Measurements from ENCODE around the gene PDCL2. TPM values are rescaled to one million over a fixed set of nuclear protein-coding genes. Genes with fewer than 3 reads are reported as not detected.

Gene PDCL2, protein sequence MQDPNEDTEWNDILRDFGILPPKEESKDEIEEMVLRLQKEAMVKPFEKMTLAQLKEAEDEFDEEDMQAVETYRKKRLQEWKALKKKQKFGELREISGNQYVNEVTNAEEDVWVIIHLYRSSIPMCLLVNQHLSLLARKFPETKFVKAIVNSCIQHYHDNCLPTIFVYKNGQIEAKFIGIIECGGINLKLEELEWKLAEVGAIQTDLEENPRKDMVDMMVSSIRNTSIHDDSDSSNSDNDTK
- not detected for total RNA-seq

- no peak within 1 kb of the TSS for H3K4me3 ChIP-seq
These were observed at the start of gene PDCL2 for GRCh38 chr4:55592014-55592413. TSS of gene PDCL2 (minus strand) at chr4:55592245. CDS start at chr4:55592109, 136 bp downstream.

DNA sequence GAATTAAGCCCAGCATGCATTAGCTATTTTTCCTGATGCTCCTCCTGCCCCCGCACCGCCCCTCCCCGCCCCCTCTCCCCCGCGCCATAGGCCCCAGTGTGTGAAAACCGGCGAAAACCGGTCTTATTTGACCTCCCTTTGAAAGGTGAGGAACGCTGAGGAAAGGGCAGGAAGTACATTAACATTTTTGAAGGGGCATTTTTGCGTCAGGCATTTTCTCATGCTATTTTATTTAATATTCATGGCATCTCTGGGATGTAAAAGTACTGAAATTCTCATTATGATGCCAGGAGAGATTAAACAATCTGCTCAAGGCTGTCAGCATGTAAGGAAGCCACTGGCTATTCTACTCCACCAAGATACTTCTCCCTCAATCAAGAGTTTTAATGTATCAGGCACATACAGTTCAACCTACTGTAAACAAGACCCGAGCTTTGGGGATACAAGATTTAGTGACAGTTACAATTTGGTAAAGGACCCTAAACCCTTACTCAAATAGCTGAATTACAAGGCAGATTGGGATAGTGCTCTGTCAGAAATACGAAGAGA, 45.3 kb upstream of the PDCL2 start:
- H3K27me3 ChIP-seq (replicated peaks; ENCODE audit: insufficient read depth), result no peaks in the 10 kb centered on the region
- DNase-seq (ENCODE audit: low spot score) (no peak), ATAC-seq (ENCODE audit: insufficient number of reproducible peaks, low FRiP score, low read depth) (no peak)
- TF ChIP-seq CTCF (IDR thresholded peaks at IDR 0.05), result no peak
- no peak overlapping the region for H3K27ac ChIP-seq
- H3K36me3 ChIP-seq, result no peaks in the 10 kb centered on the region
- H3K4me1 ChIP-seq (ENCODE audit: control insufficient read depth in 1 of 2, low read depth in 2 of 2), result peaks cover 13 to 20% of the 10 kb centered on the region in 2 donors
- no peaks in the 10 kb centered on the region for H3K9me3 ChIP-seq
- H3K4me3 ChIP-seq, result no peak overlapping the region

More at GRCh38 chr4:55592014-55592413, at the start of gene PDCL2:
- DNase-seq (ENCODE audit: low spot score) (no peak), ATAC-seq (ENCODE audit: insufficient number of reproducible peaks, low FRiP score, low read depth) (no peak)
- H3K36me3 ChIP-seq, result no peaks in the 10 kb centered on the region
- TF ChIP-seq CTCF (IDR thresholded peaks at IDR 0.05), result no peak
- no peaks in the 10 kb centered on the region for H3K27me3 ChIP-seq (replicated peaks; ENCODE audit: insufficient read depth)
- H3K9me3 ChIP-seq, result no peaks in the 10 kb centered on the region
- H3K27ac ChIP-seq, result no peak within 1 kb of the TSS
- H3K4me1 ChIP-seq (ENCODE audit: control insufficient read depth in 1 of 2, low read depth in 2 of 2), result no peaks in the 10 kb centered on the region

DNA sequence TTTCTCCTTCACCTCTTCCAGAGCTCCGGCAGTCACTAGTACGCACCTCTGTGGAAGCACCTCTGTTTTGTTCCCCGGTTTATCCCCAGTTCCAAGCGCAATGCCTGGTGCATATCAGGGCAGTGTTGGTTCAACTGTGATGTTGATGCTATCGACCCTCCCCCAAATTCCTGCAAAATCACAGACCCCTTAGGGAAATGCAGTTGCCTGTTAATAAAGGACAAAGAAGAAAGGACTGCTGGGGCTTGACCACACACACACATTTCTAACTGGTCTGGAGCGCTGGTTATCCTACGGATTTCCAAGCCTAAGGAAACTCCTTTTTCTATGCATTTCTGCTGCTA, 44.6 kb upstream of the PDCL2 start:
- TF ChIP-seq CTCF (IDR thresholded peaks at IDR 0.05), result no peak
- DNase-seq (ENCODE audit: low spot score) (no peak), ATAC-seq (ENCODE audit: insufficient number of reproducible peaks, low FRiP score, low read depth) (peak; percentile 25)
- no peaks in the 10 kb centered on the region for H3K27me3 ChIP-seq (replicated peaks; ENCODE audit: insufficient read depth)
- no peaks in the 10 kb centered on the region for H3K9me3 ChIP-seq
- H3K27ac ChIP-seq, result no peak overlapping the region
- peak overlapping the region; percentile 71 for H3K4me3 ChIP-seq
- H3K4me1 ChIP-seq (ENCODE audit: control insufficient read depth in 1 of 2, low read depth in 2 of 2), result peaks cover 13 to 20% of the 10 kb centered on the region in 2 donors
- H3K36me3 ChIP-seq, result no peaks in the 10 kb centered on the region

GRCh38 chr4:55635741-55636655, 44.0 kb upstream of the PDCL2 start, which contains the start of gene NMU:
TSS of gene NMU (minus strand) at chr4:55636298. CDS start at chr4:55636192, 106 bp downstream.
- Histone ChIP-seq H3K4me3 (peak within 1 kb of the TSS; percentile 71), H3K27me3 (replicated peaks; ENCODE audit: insufficient read depth) (no peaks in the 10 kb centered on the region), H3K9me3 (no peaks in the 10 kb centered on the region), H3K4me1 (ENCODE audit: control insufficient read depth in 1 of 2, low read depth in 2 of 2) (peaks cover 13 to 20% of the 10 kb centered on the region in 2 donors), H3K36me3 (no peaks in the 10 kb centered on the region), H3K27ac (no peak within 1 kb of the TSS)
- TF ChIP-seq CTCF (IDR thresholded peaks at IDR 0.05), result no peak
- ATAC-seq (ENCODE audit: insufficient number of reproducible peaks, low FRiP score, low read depth) (no peak), DNase-seq (ENCODE audit: low spot score) (no peak)

DNA sequence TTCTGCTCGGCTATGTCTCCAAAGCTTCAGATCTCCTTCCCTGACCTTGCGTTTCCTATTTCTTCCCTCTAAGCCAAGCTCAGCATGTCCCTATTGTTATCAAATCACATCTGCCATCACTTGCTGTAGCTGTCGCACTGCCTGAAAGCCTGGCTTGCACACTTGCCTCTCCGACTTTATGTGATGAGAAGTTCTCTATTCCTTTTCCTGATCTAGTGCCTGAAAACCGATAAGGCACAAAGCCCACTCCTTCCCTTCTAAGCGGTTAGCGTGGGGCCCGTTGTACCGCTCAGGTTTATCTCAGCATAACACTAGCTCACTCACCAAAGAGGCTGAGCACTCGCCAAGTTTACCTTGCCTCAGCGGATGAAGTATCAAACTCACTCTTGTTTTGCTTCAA, 43.2 kb upstream of the PDCL2 start:
- Histone ChIP-seq H3K27ac (no peak overlapping the region), H3K36me3 (no peaks in the 10 kb centered on the region), H3K9me3 (no peaks in the 10 kb centered on the region), H3K27me3 (replicated peaks; ENCODE audit: insufficient read depth) (no peaks in the 10 kb centered on the region), H3K4me1 (ENCODE audit: control insufficient read depth in 1 of 2, low read depth in 2 of 2) (peaks cover 13 to 20% of the 10 kb centered on the region in 2 donors), H3K4me3 (peak overlapping the region; percentile 71)
- TF ChIP-seq CTCF (IDR thresholded peaks at IDR 0.05), result no peak
- no peak for ATAC-seq (ENCODE audit: insufficient number of reproducible peaks, low FRiP score, low read depth)
- DNase-seq (ENCODE audit: low spot score), result no peak
